Measurements from ENCODE around the gene KRTAP5-7.
"Not testable (repeated sequence)": the region's sequence is repeated elsewhere in the genome, so short reads cannot be mapped to it uniquely, and the experiment has no call there.

Gene KRTAP5-7

DNA sequence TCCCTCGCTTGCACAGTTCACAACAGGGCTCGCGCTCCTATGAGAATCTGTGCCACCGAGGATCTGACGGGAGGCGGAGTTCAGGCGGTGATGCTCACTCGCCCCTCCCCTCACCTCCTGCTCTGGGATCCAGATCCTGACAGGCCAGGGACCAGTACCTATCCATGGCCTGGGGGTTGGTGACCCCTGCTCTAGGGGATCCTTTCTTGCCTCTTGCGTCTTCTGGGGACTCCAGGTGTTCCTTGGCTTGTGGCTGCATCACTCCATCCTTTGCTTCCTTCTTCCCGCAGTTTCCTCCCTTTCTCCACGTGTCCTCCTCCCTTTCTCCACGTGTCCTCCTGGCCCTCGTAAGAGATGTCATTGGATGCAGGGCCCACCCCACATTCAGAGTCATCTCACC lies 30.6 kb upstream of the KRTAP5-7 start:
- no peak for DNase-seq

- DNase-seq = no peak
These were observed 29.0 kb upstream of the KRTAP5-7 start for GRCh38 chr11:71498091-71498490.

DNA sequence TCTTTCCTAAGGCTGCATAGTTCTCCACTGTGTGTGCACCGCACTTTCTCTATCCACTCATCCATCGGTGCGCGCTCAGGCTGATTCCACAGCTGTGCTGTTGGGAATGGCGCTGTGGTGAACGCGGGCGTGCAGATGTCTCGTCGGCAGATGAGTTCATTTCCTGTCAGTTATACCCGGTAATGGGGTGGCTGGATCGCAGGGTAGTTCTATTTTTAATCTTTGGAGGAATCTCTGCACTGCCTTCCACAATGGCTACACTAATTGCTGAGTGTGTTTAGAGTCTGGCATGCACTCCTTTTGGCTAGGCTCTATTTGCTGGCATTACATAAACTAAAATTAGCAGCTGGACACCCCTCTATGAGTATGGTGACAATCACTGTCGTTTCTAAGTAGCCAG lies 27.9 kb upstream of the KRTAP5-7 start:
- peak; percentile 10 for DNase-seq

DNA sequence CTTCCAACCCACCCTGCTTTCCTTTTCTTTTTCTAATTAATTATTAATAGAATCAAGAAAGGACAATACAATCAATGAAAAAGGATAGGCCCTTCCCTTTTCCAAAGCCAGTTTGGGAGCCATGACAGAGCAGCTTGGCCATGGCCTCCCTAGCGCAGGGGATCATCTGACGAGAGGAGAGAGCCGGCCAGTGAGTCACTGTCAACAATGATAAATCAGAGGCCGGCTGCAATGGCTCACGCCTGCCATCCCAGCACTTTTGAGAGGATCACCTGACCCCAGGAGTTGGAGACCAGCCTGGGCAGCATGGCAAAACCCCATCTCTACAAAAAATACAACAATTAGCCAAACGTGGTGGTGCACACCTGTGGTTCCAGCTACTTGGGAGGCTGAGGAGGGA lies 27.5 kb upstream of the KRTAP5-7 start:
- DNase-seq = no peak

- DNase-seq = no peak
These were observed 26.5 kb upstream of the KRTAP5-7 start for GRCh38 chr11:71500601-71501021.

DNA sequence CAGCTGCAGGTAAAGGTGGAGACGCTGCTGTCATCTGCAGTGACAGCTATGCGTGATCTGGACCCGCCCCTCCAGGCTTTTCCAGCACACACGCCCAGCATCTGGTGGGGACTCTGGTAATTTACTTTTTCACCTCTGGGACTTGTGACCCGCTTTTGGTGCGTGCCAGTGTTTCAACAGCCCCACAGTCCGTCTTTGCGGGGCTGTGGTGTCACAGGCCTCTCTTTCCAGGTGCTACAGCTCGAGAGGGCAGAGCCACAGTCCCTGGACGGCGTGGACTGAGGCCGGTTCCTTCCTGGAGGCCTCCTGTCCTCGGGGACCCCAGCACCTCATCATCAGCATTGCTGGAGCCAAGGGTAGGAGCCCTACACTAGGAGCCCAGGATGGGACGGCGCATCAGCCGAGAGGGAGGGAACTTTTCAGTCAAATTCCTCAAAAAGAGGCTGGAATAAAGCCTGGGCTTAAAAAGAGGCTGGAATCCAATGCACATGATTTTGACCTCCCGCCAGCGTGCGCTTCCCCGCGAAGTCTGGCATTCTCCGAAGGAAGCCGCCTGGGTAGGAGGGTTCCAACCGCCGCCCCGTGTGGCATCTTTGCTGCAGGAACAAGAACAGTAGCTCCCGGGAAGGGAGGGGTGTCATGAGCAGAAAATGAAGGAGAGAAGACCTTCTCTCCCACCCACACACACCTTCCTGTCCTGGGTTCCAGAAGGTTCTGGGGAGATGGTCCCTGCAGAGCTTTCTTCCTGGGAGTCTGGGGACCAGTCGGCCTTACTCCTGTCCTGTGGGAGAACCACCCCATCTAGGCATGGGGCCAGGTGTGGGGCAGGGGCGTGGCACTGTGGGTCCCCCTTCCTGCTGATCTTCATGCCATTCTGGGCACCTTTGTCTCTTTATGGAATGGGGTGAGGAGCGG lies 25.7 kb upstream of the KRTAP5-7 start:
- no peak for DNase-seq

DNA sequence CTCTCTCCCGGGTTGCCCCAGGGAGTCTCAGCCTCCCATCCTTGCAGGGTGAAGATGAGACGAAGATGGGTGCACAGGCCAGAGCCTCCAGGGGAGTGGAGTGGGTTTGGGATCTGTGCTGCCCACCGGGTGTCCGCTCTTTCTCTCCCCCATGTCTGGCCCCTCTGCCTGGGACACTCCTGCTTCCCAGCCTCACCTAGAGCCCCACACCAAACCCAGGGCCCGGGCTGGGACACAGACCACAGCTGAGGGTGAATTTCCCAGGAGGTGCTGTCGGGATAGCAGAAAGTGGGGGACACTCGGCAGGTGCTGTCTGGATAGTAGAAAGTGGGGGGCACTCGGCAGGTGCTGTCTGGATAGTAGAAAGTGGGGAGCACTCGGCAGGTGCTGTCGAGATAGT lies 25.0 kb upstream of the KRTAP5-7 start:
- DNase-seq = no peak

GRCh38 chr11:71502871-71503435 lies 24.1 kb upstream of the KRTAP5-7 start:
- DNase-seq = no peak

GRCh38 chr11:71504531-71504930 lies 22.5 kb upstream of the KRTAP5-7 start:
- no peak for DNase-seq

DNA sequence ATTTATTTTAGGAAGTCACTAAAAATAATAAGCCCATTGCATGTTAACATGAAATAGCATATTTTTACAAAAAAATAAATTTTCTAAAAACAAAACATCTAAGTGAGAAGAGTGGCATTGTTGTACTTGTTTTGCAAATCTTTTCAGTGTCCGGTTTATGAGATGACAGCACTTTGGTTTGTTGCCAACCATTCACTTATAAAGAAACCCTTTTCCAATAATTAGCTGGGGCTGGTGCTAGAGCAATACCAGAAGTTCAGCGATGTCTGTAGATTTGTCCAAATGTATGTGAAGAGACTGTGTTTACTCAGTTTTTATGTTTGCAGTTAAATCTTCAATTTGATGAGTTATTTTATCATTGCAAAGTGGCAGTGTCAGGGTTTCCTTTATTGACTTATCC lies 22.1 kb upstream of the KRTAP5-7 start:
- no peak for DNase-seq

- no peak for DNase-seq
These were observed 21.3 kb upstream of the KRTAP5-7 start for GRCh38 chr11:71505781-71506180.

GRCh38 chr11:71507102-71507501 lies 20.0 kb upstream of the KRTAP5-7 start:
- no peak for DNase-seq

DNA sequence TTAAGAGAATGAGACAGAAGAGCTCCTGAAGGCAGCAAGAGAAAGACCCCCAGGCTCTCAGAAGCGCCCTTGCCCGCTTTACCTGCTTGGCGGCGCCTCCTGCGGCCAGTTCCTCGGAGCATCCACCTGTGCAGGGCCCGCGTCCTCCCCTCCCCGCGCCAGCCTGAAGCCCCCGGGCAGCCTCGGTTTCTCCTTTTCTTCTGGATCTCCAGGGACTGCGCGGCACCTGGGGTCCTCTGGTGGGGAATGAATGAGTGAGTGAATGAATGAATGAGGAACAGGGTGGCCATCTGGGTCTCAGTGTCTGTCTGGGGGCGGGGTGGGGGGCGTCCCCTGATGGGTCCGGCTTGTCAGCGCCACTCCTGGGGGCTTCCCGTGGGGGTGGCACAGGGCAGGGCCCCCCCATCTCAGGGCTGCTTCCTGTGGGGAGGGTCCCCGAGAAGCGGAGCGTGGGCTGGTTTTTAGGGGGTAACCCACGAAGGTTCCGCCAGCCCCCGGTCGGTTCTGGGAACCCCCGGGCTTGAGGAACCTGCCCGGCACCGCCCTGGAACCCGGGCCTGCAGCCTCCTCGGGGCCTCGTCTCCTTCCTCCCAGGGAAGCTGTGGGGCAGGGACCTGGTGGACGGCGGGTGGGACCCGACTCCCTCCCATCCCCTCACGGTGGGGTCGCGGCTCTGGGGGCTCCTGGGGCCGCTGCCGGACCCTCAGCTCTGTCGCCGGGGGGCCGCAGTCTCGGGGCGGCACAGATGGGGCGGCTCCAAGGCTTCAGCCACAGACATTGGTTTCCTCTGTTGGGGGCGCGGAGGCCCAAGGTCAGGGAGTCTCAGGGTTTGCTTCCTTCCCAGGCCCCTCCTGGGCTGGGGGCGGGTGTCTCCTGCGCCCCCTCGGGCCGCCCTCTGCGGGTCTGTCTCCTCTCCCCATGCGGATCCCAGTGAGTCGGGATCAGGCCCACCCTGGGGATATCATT lies 8.3 kb upstream of the KRTAP5-7 start:
- DNase-seq = no peak

- DNase-seq = no peak
These were observed 7.5 kb upstream of the KRTAP5-7 start for GRCh38 chr11:71519546-71519945.

- DNase-seq = no peak
These were observed 1.7 kb upstream of the KRTAP5-7 start for GRCh38 chr11:71525188-71525937.

- no peak for DNase-seq
These were observed 1.1 kb upstream of the KRTAP5-7 start for GRCh38 chr11:71525938-71526495.

DNA sequence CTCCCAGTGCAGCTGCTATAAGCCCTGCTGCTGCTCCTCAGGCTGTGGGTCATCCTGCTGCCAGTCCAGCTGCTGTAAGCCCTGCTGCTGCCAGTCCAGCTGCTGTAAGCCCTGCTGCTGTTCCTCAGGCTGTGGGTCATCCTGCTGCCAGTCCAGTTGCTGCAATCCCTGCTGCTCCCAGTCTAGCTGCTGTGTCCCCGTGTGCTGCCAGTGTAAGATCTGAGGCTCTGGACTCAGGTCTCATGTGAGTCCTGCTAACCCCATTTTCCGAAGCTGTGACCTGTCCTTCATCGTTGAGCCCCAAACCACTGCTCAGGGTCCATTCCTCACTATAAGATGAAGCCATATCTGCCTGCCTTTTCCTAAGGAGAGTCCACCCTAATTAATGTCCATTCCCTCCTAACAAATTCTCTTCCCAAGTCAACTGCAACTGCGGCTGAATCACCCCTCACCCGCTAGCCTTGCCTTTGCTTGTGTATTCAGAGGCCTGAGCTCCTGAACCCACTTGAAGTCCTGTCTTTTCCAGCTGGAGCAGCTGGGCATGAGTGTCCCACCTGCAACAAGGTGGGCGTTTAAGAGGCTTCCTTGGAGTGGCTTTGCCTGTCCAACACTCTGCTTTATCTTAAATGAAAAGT lies 626 bp downstream of the KRTAP5-7 start:
- no peak for DNase-seq

DNA sequence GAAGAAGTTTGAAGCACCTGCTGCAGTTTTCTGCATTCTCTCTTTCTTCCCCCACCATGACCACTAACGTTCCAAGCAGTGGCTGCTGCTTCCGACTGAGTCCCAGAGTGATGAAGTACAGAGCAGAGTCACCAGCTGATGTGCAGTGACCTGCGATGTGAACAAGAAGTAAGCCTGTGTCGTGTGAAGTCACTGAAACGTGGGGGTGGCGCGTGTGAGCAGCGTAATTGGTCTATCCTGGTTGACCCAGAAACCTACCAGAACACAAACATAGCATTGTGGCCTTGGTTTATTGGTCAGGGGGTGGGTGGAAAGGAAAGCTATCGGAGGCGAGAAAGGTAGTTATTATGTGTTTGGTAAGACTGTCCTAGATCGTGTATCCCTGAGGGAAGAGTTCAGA lies 3.5 kb downstream of the KRTAP5-7 start:
- no peak for DNase-seq

GRCh38 chr11:71532036-71532610 lies 5.1 kb downstream of the KRTAP5-7 start:
- DNase-seq = no peak

GRCh38 chr11:71534711-71535608 lies 7.9 kb downstream of the KRTAP5-7 start:
- not testable (repeated sequence) for DNase-seq
